ENCODE data around the gene PARD3.

DNA sequence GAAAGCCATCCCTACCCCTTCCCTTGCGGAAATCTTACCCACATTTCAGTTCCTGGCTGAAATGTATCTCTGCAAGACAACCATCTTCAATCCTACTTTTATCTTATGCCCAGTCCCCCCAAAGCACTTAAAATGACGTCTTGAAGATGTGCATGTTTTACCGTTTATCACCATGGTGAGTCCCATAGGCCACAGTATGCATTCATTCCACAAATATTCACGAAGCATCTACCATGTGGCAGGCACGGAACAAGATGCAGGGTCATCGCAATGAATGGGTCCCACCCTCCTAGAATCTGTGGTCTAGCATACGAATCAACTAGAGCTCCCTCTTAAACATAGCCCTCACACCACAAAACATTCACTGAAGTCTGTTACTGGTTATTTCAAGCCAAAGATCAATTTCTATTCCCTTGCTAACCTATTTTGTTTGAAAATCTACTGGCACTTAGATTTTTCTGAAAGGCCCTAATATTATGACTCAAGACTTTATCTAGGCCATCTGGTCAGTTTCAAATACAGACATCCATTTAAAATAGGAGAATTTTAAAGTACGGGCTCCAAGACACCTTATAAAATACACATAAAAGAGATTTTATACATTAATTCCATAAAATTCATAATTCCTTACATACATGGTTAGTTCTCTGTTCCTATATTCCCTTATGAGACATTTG is 99.4 kb downstream of the PARD3 start:
- TF ChIP-seq SMC3 (conservative IDR thresholded peaks at IDR 0.05; ENCODE audit: poor library complexity) (no peak), POLR2AphosphoS5 (IDR thresholded peaks at IDR 0.05) (no peak), TAF1 (IDR thresholded peaks at IDR 0.05; ENCODE audit: low read depth) (no peak), EZH2 (IDR thresholded peaks at IDR 0.05; ENCODE audit: borderline replicate concordance, insufficient read depth, low read length, poor library complexity, severe bottlenecking) (no peak), EP300 (conservative IDR thresholded peaks at IDR 0.05; ENCODE audit: poor library complexity, severe bottlenecking) (no peak), MXI1 (conservative IDR thresholded peaks at IDR 0.05; ENCODE audit: poor library complexity, severe bottlenecking) (no peak), RAD21 (conservative IDR thresholded peaks at IDR 0.05) (no peak)
- TF ChIP-seq, protein P1, sequence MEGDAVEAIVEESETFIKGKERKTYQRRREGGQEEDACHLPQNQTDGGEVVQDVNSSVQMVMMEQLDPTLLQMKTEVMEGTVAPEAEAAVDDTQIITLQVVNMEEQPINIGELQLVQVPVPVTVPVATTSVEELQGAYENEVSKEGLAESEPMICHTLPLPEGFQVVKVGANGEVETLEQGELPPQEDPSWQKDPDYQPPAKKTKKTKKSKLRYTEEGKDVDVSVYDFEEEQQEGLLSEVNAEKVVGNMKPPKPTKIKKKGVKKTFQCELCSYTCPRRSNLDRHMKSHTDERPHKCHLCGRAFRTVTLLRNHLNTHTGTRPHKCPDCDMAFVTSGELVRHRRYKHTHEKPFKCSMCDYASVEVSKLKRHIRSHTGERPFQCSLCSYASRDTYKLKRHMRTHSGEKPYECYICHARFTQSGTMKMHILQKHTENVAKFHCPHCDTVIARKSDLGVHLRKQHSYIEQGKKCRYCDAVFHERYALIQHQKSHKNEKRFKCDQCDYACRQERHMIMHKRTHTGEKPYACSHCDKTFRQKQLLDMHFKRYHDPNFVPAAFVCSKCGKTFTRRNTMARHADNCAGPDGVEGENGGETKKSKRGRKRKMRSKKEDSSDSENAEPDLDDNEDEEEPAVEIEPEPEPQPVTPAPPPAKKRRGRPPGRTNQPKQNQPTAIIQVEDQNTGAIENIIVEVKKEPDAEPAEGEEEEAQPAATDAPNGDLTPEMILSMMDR (IDR thresholded peaks at IDR 0.05; ENCODE audit: poor library complexity, severe bottlenecking), result no peak
- TF ChIP-seq, protein P2, sequence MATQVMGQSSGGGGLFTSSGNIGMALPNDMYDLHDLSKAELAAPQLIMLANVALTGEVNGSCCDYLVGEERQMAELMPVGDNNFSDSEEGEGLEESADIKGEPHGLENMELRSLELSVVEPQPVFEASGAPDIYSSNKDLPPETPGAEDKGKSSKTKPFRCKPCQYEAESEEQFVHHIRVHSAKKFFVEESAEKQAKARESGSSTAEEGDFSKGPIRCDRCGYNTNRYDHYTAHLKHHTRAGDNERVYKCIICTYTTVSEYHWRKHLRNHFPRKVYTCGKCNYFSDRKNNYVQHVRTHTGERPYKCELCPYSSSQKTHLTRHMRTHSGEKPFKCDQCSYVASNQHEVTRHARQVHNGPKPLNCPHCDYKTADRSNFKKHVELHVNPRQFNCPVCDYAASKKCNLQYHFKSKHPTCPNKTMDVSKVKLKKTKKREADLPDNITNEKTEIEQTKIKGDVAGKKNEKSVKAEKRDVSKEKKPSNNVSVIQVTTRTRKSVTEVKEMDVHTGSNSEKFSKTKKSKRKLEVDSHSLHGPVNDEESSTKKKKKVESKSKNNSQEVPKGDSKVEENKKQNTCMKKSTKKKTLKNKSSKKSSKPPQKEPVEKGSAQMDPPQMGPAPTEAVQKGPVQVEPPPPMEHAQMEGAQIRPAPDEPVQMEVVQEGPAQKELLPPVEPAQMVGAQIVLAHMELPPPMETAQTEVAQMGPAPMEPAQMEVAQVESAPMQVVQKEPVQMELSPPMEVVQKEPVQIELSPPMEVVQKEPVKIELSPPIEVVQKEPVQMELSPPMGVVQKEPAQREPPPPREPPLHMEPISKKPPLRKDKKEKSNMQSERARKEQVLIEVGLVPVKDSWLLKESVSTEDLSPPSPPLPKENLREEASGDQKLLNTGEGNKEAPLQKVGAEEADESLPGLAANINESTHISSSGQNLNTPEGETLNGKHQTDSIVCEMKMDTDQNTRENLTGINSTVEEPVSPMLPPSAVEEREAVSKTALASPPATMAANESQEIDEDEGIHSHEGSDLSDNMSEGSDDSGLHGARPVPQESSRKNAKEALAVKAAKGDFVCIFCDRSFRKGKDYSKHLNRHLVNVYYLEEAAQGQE (IDR thresholded peaks at IDR 0.05; ENCODE audit: borderline replicate concordance), result no peak
